H1 (cell line): ENCODE data around the gene ZNF408. TPM values are rescaled to one million over a fixed set of nuclear protein-coding genes. Genes with fewer than 3 reads are reported as not detected.

Source experiments
- CTCF ChIA-PET: fragments of 300-600 bp; sonication (Branson Sonifier 250); formaldehyde crosslinking; loops from one replicate; lab custom pipeline; 2021; ENCODE audit not compliant: partially characterized antibody; lab: Charles Lee
- POLR2A ChIA-PET: fragments of 300-600 bp; sonication (Branson Sonifier 250); formaldehyde crosslinking; loops from one replicate; lab custom pipeline; 2021; ENCODE audit warnings: inconsistent platforms; ENCODE audit not compliant: partially characterized antibody; lab: Charles Lee
- DNase-seq, 2 experiments: peaks; one replicate each; pipeline versions ENCODE4 v3.0.0 to v3.0.0-alpha.2; 2010 to 2022; ENCODE audit warnings: low spot score in 2 of 2, low read depth in 1 of 2, mixed read lengths in 1 of 2
- FAIRE-seq: peaks from 2 replicates; lab custom pipeline; 2011; peaks lifted over from hg19 to GRCh38; lab: Jason Lieb, UNC
- H2AFZ ChIP-seq: 2 replicates; pipeline ENCODE4 v1.8.1; 2012; ENCODE audit warnings: low read length, inconsistent platforms
- H2AK5ac ChIP-seq: 2 replicates; pipeline ENCODE4 v1.6.1; 2013; ENCODE audit warnings: low read depth, low read length
- H2BK120ac ChIP-seq: replicated peaks from 2 replicates; pipeline ENCODE3; 2013; ENCODE audit warnings: low read depth, low read length, inconsistent platforms
- H2BK12ac ChIP-seq: 2 replicates; pipeline ENCODE4 v1.6.1; 2013; ENCODE audit warnings: low read depth, low read length
- H2BK15ac ChIP-seq: 2 replicates; pipeline ENCODE4 v1.6.1; 2013; ENCODE audit warnings: low read length
- H2BK20ac ChIP-seq: 2 replicates; pipeline ENCODE4 v1.6.1; 2013; ENCODE audit warnings: low read length
- H2BK5ac ChIP-seq: 2 replicates; pipeline ENCODE4 v1.6.1; 2013; ENCODE audit warnings: low read depth, low read length
- H3K14ac ChIP-seq: 2 replicates; pipeline ENCODE4 v1.6.1; 2013; ENCODE audit warnings: inconsistent platforms; ENCODE audit not compliant: insufficient read length
- H3K18ac ChIP-seq: 2 replicates; pipeline ENCODE4 v1.6.1; 2013; ENCODE audit warnings: low read length; ENCODE audit errors: extremely low read depth
- H3K23ac ChIP-seq: 2 replicates; pipeline ENCODE4 v1.6.1; 2013; ENCODE audit warnings: inconsistent platforms; ENCODE audit not compliant: insufficient read length
- H3K23me2 ChIP-seq: 2 replicates; pipeline ENCODE4 v1.6.1; 2013; ENCODE audit warnings: low read depth, low read length
- H3K27ac ChIP-seq: 2 replicates; pipeline ENCODE4 v1.6.1; 2011; ENCODE audit warnings: low read depth, low read length, inconsistent platforms
- H3K27me3 ChIP-seq, 4 experiments: replicated peaks in 1 of 4; 1 replicate in 1 of 4; 2 replicates in 3 of 4; pipeline versions ENCODE4 v1.6.1 to v1.8.1; 2011 to 2013; ENCODE audit warnings: low read length in 3 of 4, mild to moderate bottlenecking in 3 of 4, inconsistent platforms in 2 of 4, mixed read lengths in 2 of 4, moderate library complexity in 1 of 4; ENCODE audit not compliant: control insufficient read depth in 3 of 4, insufficient read depth in 3 of 4; ENCODE audit errors: extremely low read depth in 1 of 4
- H3K36me3 ChIP-seq, 4 experiments: 2 replicates each; pipeline versions ENCODE4 v1.6.1 to v1.8.1; 2011 to 2013; ENCODE audit warnings: mild to moderate bottlenecking in 4 of 4, low read length in 3 of 4, moderate library complexity in 2 of 4, control low read depth in 1 of 4, inconsistent platforms in 1 of 4; ENCODE audit not compliant: insufficient read depth in 4 of 4, control insufficient read depth in 2 of 4
- H3K4ac ChIP-seq: replicated peaks from 2 replicates; pipeline ENCODE3; 2013; ENCODE audit warnings: low read length, low read depth, mixed read lengths, inconsistent platforms; ENCODE audit not compliant: insufficient read length
- H3K4me1 ChIP-seq, 4 experiments: replicated peaks in 1 of 4; 1 replicate in 1 of 4; 2 replicates in 3 of 4; pipeline versions ENCODE4 v1.6.1 to v1.8.1; 2011 to 2013; ENCODE audit warnings: low read length in 3 of 4, inconsistent platforms in 2 of 4, mixed read lengths in 1 of 4; ENCODE audit not compliant: insufficient read depth in 4 of 4, control insufficient read depth in 3 of 4
- H3K4me2 ChIP-seq, 2 experiments: 2 replicates each; pipeline versions ENCODE4 v1.6.1 to v1.8.1; 2011 to 2013; ENCODE audit warnings: low read depth in 2 of 2, low read length in 2 of 2, control low read depth in 1 of 2, inconsistent platforms in 1 of 2, mild to moderate bottlenecking in 1 of 2; ENCODE audit not compliant: insufficient read depth in 1 of 2
- H3K4me3 ChIP-seq, 4 experiments: fragments of 200-600, 300-600 bp in 1 of 4; sonication (generic), shearing (Covaris generic), sonication (Bioruptor Twin) in 1 of 4; 2 replicates each; pipeline versions ENCODE4 v1.5.1 to v1.8.1; 2011 to 2016; ENCODE audit warnings: low read length in 4 of 4, low read depth in 3 of 4, control low read depth in 2 of 4, inconsistent platforms in 2 of 4, mild to moderate bottlenecking in 2 of 4, mixed read lengths in 1 of 4, moderate library complexity in 1 of 4; ENCODE audit not compliant: insufficient read depth in 2 of 4; ENCODE audit errors: extremely low read depth in 1 of 4
- H3K56ac ChIP-seq: replicated peaks from 2 replicates; pipeline ENCODE3; 2013; ENCODE audit warnings: low read depth, mild to moderate bottlenecking, mixed read lengths, low read length, inconsistent platforms; ENCODE audit not compliant: insufficient read length
- H3K79me1 ChIP-seq: 2 replicates; pipeline ENCODE4 v1.6.1; 2013; ENCODE audit warnings: low read depth, low read length, control low read depth
- H3K79me2 ChIP-seq, 2 experiments: 2 replicates each; pipeline versions ENCODE4 v1.6.1 to v1.8.1; 2012 to 2013; ENCODE audit warnings: low read length in 2 of 2, mild to moderate bottlenecking in 2 of 2, inconsistent platforms in 1 of 2; ENCODE audit not compliant: insufficient read depth in 2 of 2, control insufficient read depth in 1 of 2
- H3K9ac ChIP-seq, 4 experiments: replicated peaks in 1 of 4; 1 replicate in 1 of 4; 2 replicates in 3 of 4; pipeline versions ENCODE4 v1.6.1 to v1.8.1; 2011 to 2013; ENCODE audit warnings: low read depth in 3 of 4, low read length in 3 of 4, control low read depth in 2 of 4, mild to moderate bottlenecking in 2 of 4, moderate library complexity in 2 of 4, inconsistent platforms in 1 of 4; ENCODE audit errors: extremely low read depth in 1 of 4
- H3K9me3 ChIP-seq, 2 experiments: 2 replicates each; pipeline versions ENCODE4 v1.6.1 to v1.8.1; 2012 to 2013; ENCODE audit warnings: mild to moderate bottlenecking in 2 of 2, moderate library complexity in 2 of 2, control low read depth in 1 of 2, inconsistent platforms in 1 of 2, low read depth in 1 of 2, low read length in 1 of 2, mixed read lengths in 1 of 2; ENCODE audit not compliant: insufficient read depth in 2 of 2
- H4K20me1 ChIP-seq, 2 experiments: replicated peaks in 1 of 2; 2 replicates each; pipeline versions ENCODE3 to v1.8.1; 2011 to 2013; ENCODE audit warnings: inconsistent platforms in 2 of 2, low read length in 2 of 2, mild to moderate bottlenecking in 1 of 2; ENCODE audit not compliant: insufficient read depth in 2 of 2, control insufficient read depth in 1 of 2
- H4K5ac ChIP-seq: 2 replicates; pipeline ENCODE4 v1.6.1; 2013; ENCODE audit warnings: low read length, low read depth, mixed read lengths, inconsistent platforms; ENCODE audit not compliant: insufficient read length
- H4K8ac ChIP-seq: 2 replicates; pipeline ENCODE4 v1.8.0; 2013; ENCODE audit warnings: mild to moderate bottlenecking, moderate library complexity, low read length, inconsistent platforms; ENCODE audit not compliant: insufficient read depth; ENCODE audit errors: extremely low read depth
- H4K91ac ChIP-seq: replicated peaks from 2 replicates; pipeline ENCODE3; 2013; ENCODE audit warnings: low read length, mixed read lengths, inconsistent platforms; ENCODE audit not compliant: insufficient read length
- RBBP5 ChIP-seq: IDR thresholded peaks from 2 replicates; pipeline ENCODE4 v1.7.1; 2012; ENCODE audit warnings: low read depth, mild to moderate bottlenecking, inconsistent platforms, low read length, moderate library complexity, borderline replicate concordance
- WGBS, 2 experiments: shearing (Covaris generic) in 1 of 2; methylation state at CpG; one replicate each; pipeline versions ENCODE4 v1.1.6 to v1.1.7; 2013 to 2015; ENCODE audit warnings: low lambda C conversion rate in 2 of 2, mixed read lengths in 2 of 2, inconsistent platforms in 1 of 2, low coverage in 1 of 2, missing lambda C conversion rate in 1 of 2; ENCODE audit not compliant: insufficient replicate concordance in 2 of 2, insufficient coverage in 1 of 2, insufficient read length in 1 of 2; ENCODE audit errors: extremely low coverage in 1 of 2, missing lambda C conversion rate in 1 of 2; 5-methylcytosine and 5-hydroxymethylcytosine counted together
- polyA plus RNA-seq, 7 experiments: library from polyadenylated mRNA; depleted of rRNA in 3 of 7; stranded (reverse) in 5 of 7; unstranded in 2 of 7; fragments of >200 nt in 5 of 7; fragments of 200-250 nt in 2 of 7; gene quantifications; 1 replicate in 5 of 7; 2 replicates in 1 of 7; 4 replicates in 1 of 7; pipeline versions ENCODE4 v1.2.1 to v1.2.3, GENCODE V29; 2011 to 2013; ENCODE audit warnings: missing spikeins in 2 of 7, mixed read lengths in 2 of 7
- total RNA-seq: library from RNA; stranded (reverse); fragmentation: NEBNext Ultra II Directional; extraction: Animal tissue kit (Norgen Biotek cat#: 25700); gene quantifications from 2 replicates; pipeline ENCODE4 v1.2.1, GENCODE V29; 2021

ZNF408 gene
- total and polyA plus RNA-seq, 2 of the 8 experiments (the other 6 are each of a cell fraction or from before 2014, with no cell fraction given) = 10.7 to 11.0 TPM

- peaks cover 2 to 11% (median 6%) of the 10 kb centered on the region in 4 experiments; a peak in 3 of 8 replicates for H3K36me3 ChIP-seq
- no peak overlapping the region for H2BK20ac ChIP-seq
- WGBS, 2 experiments = 92% methylated on average over 6 of the region's 6 CpGs; no CpG with 5 or more reads in 1 of the 2 experiments
- no peak overlapping the region for H3K56ac ChIP-seq
- H3K9me3 ChIP-seq = no peaks in the 10 kb centered on the region
- H2BK5ac ChIP-seq = no peak overlapping the region
- peaks cover 0 to 4% of the 10 kb centered on the region in 2 experiments; a peak in 1 of 4 replicates for H3K79me2 ChIP-seq
- H2AFZ ChIP-seq = no peak overlapping the region
- H4K91ac ChIP-seq = no peak overlapping the region
- H3K23ac ChIP-seq = no peak overlapping the region
- H3K4ac ChIP-seq = no peak overlapping the region
- no peak overlapping the region for H2AK5ac ChIP-seq
- no peak overlapping the region for H3K27ac ChIP-seq
- FAIRE-seq (no peak), DNase-seq (no peak)
- no peak overlapping the region for H2BK120ac ChIP-seq
- no peak overlapping the region for H4K5ac ChIP-seq
- no peaks in the 10 kb centered on the region for H3K79me1 ChIP-seq
- no peaks in the 10 kb centered on the region; a peak in 1 of 7 replicates for H3K4me1 ChIP-seq
- no peak overlapping the region for H3K9ac ChIP-seq
- no peak overlapping the region for H3K4me2 ChIP-seq
- H3K23me2 ChIP-seq = no peaks in the 10 kb centered on the region
- no peak overlapping the region for H3K4me3 ChIP-seq
- H3K27me3 ChIP-seq = no peaks in the 10 kb centered on the region
- no peak overlapping the region for H2BK15ac ChIP-seq
- H3K14ac ChIP-seq = no peak overlapping the region
- no peak overlapping the region for H4K8ac ChIP-seq
- no peak for TF ChIP-seq RBBP5
- H4K20me1 ChIP-seq = peaks cover 2% of the 10 kb centered on the region in 2 experiments
- CTCF ChIA-PET = interaction anchor here (0.7 to 2.0 kb wide), 5 partner anchors 8 to 16 kb away, joined by 3 to 6 read pairs (median 3); no protein-coding TSS in a partner anchor
- no peak overlapping the region for H2BK12ac ChIP-seq
- no peak overlapping the region for H3K18ac ChIP-seq
- POLR2A ChIA-PET = interaction anchor here (1.3 kb wide), 1 partner anchor 19 kb away, joined by 3 read pairs; no protein-coding TSS in a partner anchor
These were observed 6.8 kb upstream of the ZNF408 start for GRCh38 chr11:46694072-46694471.
